Thyroid gland (tissue), 4 donors: ENCODE results near the gene TIGD7. TPM values are rescaled to one million over a fixed set of nuclear protein-coding genes. Genes with fewer than 3 reads are reported as not detected.

Source experiments
- DNase-seq, 2 donors: peaks; one replicate each; pipeline ENCODE4 v3.0.0-alpha.2; 2019
- H3K27ac ChIP-seq, 3 donors: fragments of 200-600 bp; sonication (generic); 1 replicate in 2 of 3; 2 replicates in 1 of 3; pipeline ENCODE4 v1.5.1; 2016 to 2019; ENCODE audit warnings: mild to moderate bottlenecking in 1 of 3, moderate library complexity in 1 of 3
- H3K27me3 ChIP-seq: fragments of 200-600 bp; sonication (generic); one replicate; pipeline ENCODE4 v1.5.1; 2019
- H3K36me3 ChIP-seq, 2 donors: fragments of 200-600 bp; sonication (generic); one replicate each; pipeline ENCODE4 v1.5.1; 2016 to 2019
- H3K4me1 ChIP-seq, 2 donors: fragments of 200-600 bp; sonication (generic); one replicate each; pipeline ENCODE4 v1.5.1; 2017 to 2019
- H3K4me3 ChIP-seq, 3 donors: fragments of 200-600 bp; sonication (generic); replicated peaks in 1 of 3; 1 replicate in 2 of 3; 2 replicates in 1 of 3; pipeline ENCODE4 v1.5.1; 2016; ENCODE audit warnings: mild to moderate bottlenecking in 1 of 3
- H3K9me3 ChIP-seq: fragments of 200-600 bp; sonication (generic); one replicate; pipeline ENCODE4 v1.5.1; 2017
- POLR2A ChIP-seq, 2 donors: fragments of 450-650 bp; IDR thresholded peaks; one replicate each; pipeline ENCODE4 v1.6.1; 2017; ENCODE audit warnings: antibody characterized with exemption in 2 of 2, mild to moderate bottlenecking in 2 of 2, moderate library complexity in 1 of 2
- WGBS, 2 donors: methylation state at CpG; one replicate each; pipeline ENCODE4 v1.1.5; 2017; 5-methylcytosine and 5-hydroxymethylcytosine counted together
- intact Hi-C: fragments of 100-400 bp; cut with DNase I; formaldehyde crosslinking; loops from one replicate; pipeline ENCODE4 v1.15.1; 2023
- total RNA-seq, 4 donors: library from RNA; depleted of rRNA; stranded (reverse); fragments of >200 nt; gene quantifications; one replicate each; pipeline ENCODE4 v1.2.3, GENCODE V29; 2016
- TF ChIP-seq, protein P1 (sequence below), 6 experiments: fragments of 200-600 bp in 3 of 6; fragments of 450-650 bp in 3 of 6; sonication (generic) in 3 of 6; IDR thresholded peaks; one replicate each; pipeline ENCODE4 v1.5.1; 2016 to 2019; ENCODE audit warnings: antibody characterized with exemption in 6 of 6, mild to moderate bottlenecking in 2 of 6, inconsistent platforms in 1 of 6, moderate library complexity in 1 of 6

TIGD7 gene
- total RNA-seq, 4 donors from 2014 or later = 8.6 to 16.2 (median 12.7) TPM

GRCh38 chr16:3256866-3257465 lies 48.3 kb downstream of the TIGD7 start:
- Histone ChIP-seq H3K9me3 (no peaks in the 10 kb centered on the region), H3K36me3 (no peaks in the 10 kb centered on the region), H3K27me3 (no peaks in the 10 kb centered on the region), H3K4me1 (no peaks in the 10 kb centered on the region), H3K4me3 (no peak overlapping the region), H3K27ac (no peak overlapping the region)
- WGBS, 2 donors = 71 to 82% methylated on average over 8 to 9 of the region's 9 CpGs
- DNase-seq = no peak
- TF ChIP-seq, protein P1, sequence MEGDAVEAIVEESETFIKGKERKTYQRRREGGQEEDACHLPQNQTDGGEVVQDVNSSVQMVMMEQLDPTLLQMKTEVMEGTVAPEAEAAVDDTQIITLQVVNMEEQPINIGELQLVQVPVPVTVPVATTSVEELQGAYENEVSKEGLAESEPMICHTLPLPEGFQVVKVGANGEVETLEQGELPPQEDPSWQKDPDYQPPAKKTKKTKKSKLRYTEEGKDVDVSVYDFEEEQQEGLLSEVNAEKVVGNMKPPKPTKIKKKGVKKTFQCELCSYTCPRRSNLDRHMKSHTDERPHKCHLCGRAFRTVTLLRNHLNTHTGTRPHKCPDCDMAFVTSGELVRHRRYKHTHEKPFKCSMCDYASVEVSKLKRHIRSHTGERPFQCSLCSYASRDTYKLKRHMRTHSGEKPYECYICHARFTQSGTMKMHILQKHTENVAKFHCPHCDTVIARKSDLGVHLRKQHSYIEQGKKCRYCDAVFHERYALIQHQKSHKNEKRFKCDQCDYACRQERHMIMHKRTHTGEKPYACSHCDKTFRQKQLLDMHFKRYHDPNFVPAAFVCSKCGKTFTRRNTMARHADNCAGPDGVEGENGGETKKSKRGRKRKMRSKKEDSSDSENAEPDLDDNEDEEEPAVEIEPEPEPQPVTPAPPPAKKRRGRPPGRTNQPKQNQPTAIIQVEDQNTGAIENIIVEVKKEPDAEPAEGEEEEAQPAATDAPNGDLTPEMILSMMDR (IDR thresholded peaks at IDR 0.05) = no peak
- no peak for TF ChIP-seq POLR2A (IDR thresholded peaks at IDR 0.05)
- intact Hi-C loops = no loop called here

DNA sequence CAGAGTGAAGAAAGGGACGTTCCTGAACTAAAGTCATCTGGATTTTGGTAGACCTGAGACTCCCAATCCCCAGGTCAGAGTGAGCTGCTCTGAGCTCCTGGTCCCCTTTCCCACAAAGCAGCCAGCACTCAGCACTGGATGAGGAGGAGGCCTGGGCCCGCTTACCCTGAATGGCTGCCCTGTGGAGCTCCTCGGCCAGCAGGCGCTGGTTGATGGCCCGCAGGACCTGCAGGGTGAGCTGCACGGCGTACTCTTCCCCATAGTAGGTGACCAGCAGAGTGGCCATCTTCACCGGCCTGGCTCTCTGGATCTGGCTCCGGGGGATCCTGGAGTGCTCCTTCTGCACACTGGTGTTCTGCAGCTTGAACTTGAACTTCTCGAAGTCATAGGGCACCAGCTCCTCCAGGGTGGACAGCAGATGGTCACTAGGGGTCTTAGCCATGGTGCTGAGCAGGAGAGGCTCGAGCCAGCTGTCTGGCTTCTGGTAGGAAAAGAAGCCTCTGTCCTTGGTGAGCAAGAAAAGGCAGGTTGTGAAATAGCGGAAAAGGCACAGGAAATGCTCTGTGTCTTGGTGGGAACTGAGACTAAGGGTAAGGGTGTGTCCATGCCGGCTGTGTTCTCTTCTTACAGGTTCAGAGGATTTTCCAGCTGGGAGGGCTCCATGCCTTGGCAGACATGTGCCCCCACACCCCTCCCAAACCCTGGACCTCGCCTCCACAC lies 48.9 kb downstream of the TIGD7 start, which contains the start of gene MEFV:
Gene MEFV, minus strand, starts transcription at position 488 of the 720 bp plus-strand sequence. Its CDS starts 46 bp downstream, at position 442.
- no peaks in the 10 kb centered on the region for H3K4me1 ChIP-seq
- H3K27me3 ChIP-seq = no peaks in the 10 kb centered on the region
- intact Hi-C loops = no loop called here
- WGBS, 2 donors = 80 to 81% methylated on average over 12 to 13 of the region's 14 CpGs
- H3K4me3 ChIP-seq = no peak within 1 kb of the TSS
- no peak for TF ChIP-seq POLR2A (IDR thresholded peaks at IDR 0.05)
- TF ChIP-seq, protein P1 (IDR thresholded peaks at IDR 0.05) = no peak
- no peaks in the 10 kb centered on the region for H3K36me3 ChIP-seq
- no peaks in the 10 kb centered on the region for H3K9me3 ChIP-seq
- DNase-seq = no peak
- no peak within 1 kb of the TSS for H3K27ac ChIP-seq

- Histone ChIP-seq H3K27me3 (no peaks in the 10 kb centered on the region), H3K36me3 (no peaks in the 10 kb centered on the region), H3K4me1 (no peaks in the 10 kb centered on the region), H3K9me3 (no peaks in the 10 kb centered on the region), H3K4me3 (no peak overlapping the region), H3K27ac (no peak overlapping the region)
- TF ChIP-seq POLR2A (IDR thresholded peaks at IDR 0.05) = no peak
- TF ChIP-seq, protein P1 (IDR thresholded peaks at IDR 0.05) = no peak
- intact Hi-C loops = no loop called here
- WGBS, 2 donors = 33 to 37% methylated on average over 20 to 24 of the region's 35 CpGs
- no peak for DNase-seq
Observed at GRCh38 chr16:3254309-3254708, 50.9 kb downstream of the TIGD7 start.

DNA sequence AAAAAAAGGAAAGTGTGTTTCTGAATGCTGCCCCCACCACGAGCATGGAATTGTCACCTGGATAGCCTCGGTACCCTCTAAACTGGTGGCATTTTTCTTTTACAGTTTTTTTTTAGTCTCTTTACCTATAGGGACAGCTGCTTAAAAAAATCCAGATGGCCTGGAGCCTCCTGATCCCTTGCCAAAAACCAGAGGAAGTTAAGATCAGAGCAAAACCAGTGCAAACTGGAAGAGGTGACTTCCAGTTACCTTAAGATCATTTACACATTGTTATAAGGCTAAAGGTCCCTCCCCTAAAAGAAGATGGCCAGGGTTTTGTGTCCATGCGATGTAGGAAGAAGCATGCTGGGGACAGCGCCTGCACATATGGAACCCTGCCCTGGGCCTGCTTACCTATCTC lies 52.3 kb downstream of the TIGD7 start:
- WGBS, 2 donors = 73 to 78% methylated on average over 4 of the region's 4 CpGs
- H3K4me1 ChIP-seq = no peaks in the 10 kb centered on the region
- intact Hi-C loops = no loop called here
- TF ChIP-seq, protein P1 (IDR thresholded peaks at IDR 0.05) = no peak
- TF ChIP-seq POLR2A (IDR thresholded peaks at IDR 0.05) = no peak
- no peak overlapping the region for H3K4me3 ChIP-seq
- DNase-seq = no peak
- H3K36me3 ChIP-seq = no peaks in the 10 kb centered on the region
- no peak overlapping the region for H3K27ac ChIP-seq
- H3K9me3 ChIP-seq = no peaks in the 10 kb centered on the region
- no peaks in the 10 kb centered on the region for H3K27me3 ChIP-seq

DNA sequence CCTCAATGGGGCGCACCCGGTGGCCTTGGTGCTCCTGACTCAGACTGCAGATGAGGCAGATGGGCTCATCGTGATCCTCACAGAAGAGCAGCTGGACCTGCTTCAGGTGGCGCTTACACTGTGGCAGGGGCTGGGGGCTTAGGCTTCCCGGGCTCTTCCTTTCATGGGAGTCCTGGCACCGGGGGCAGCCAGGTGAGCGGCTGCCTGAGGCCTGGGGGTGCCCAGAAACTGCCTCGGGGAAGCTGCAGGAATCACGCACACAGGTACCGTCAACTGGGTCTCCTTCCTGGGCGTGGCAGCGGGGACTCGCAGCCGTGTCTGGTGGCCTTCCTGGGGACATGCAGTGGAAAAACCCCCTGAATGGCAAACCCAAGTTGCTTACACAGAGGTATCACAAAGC lies 55.8 kb downstream of the TIGD7 start:
- H3K9me3 ChIP-seq = no peaks in the 10 kb centered on the region
- no peaks in the 10 kb centered on the region for H3K36me3 ChIP-seq
- intact Hi-C loops = no loop called here
- no peak for TF ChIP-seq POLR2A (IDR thresholded peaks at IDR 0.05)
- TF ChIP-seq, protein P1 (IDR thresholded peaks at IDR 0.05) = no peak
- no peak overlapping the region for H3K4me3 ChIP-seq
- no peaks in the 10 kb centered on the region for H3K4me1 ChIP-seq
- no peak overlapping the region for H3K27ac ChIP-seq
- 89% methylated on average over 7 of the region's 14 CpGs; no CpG with 5 or more reads in 1 of the 2 donors for WGBS, 2 donors
- no peaks in the 10 kb centered on the region for H3K27me3 ChIP-seq
- no peak for DNase-seq
